Mammary epithelial cell (primary cell): ENCODE measurements around the gene CNOT10.
"Not testable (repeated sequence)": the region's sequence is repeated elsewhere in the genome, so short reads cannot be mapped to it uniquely, and the experiment has no call there.

ENCODE experiments used
- EZH2 ChIP-seq: IDR thresholded peaks from 2 replicates; pipeline ENCODE4 v1.6.1; 2012; ENCODE audit warnings: low read length, inconsistent platforms, borderline replicate concordance
- TF ChIP-seq, protein P1 (sequence below), 2 donors: IDR thresholded peaks in 1 of 2; conservative IDR thresholded peaks in 1 of 2; 2 replicates each; pipeline ENCODE4 v1.5.1; 2011 to 2012; ENCODE audit warnings: inconsistent platforms in 2 of 2, low read length in 2 of 2, mild to moderate bottlenecking in 2 of 2, control low read depth in 1 of 2, low read depth in 1 of 2; ENCODE audit not compliant: insufficient read depth in 1 of 2; ENCODE audit errors: extremely low read depth in 1 of 2

GRCh38 chr3:32781969-32782270 lies 96.9 kb downstream of the CNOT10 start:
- TF ChIP-seq, protein P1, sequence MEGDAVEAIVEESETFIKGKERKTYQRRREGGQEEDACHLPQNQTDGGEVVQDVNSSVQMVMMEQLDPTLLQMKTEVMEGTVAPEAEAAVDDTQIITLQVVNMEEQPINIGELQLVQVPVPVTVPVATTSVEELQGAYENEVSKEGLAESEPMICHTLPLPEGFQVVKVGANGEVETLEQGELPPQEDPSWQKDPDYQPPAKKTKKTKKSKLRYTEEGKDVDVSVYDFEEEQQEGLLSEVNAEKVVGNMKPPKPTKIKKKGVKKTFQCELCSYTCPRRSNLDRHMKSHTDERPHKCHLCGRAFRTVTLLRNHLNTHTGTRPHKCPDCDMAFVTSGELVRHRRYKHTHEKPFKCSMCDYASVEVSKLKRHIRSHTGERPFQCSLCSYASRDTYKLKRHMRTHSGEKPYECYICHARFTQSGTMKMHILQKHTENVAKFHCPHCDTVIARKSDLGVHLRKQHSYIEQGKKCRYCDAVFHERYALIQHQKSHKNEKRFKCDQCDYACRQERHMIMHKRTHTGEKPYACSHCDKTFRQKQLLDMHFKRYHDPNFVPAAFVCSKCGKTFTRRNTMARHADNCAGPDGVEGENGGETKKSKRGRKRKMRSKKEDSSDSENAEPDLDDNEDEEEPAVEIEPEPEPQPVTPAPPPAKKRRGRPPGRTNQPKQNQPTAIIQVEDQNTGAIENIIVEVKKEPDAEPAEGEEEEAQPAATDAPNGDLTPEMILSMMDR (conservative IDR thresholded peaks at IDR 0.05 in 1 of 2, IDR thresholded peaks at IDR 0.05 in 1 of 2; ENCODE audit: extremely low read depth in 1 of 2, insufficient read depth in 1 of 2, low read depth in 1 of 2, low read length in 2 of 2), result not testable (repeated sequence)
- TF ChIP-seq EZH2, result not testable (repeated sequence)
